T-helper 2 cell treated with Interferon-gamma antibody and Interleukin-4, amounts not matched to agents 5 μg/mL and 100 μg/mL, for 36 hours (primary cell): Measurements from ENCODE around the gene MBNL2.

Experiments used
- DNase-seq: peaks from one replicate; pipeline ENCODE4 v3.0.0; 2021; ENCODE audit warnings: low spot score
- H3K27ac Mint-ChIP-seq: one replicate; pipeline ENCODE4 v1.8.0; 2021; ENCODE audit warnings: mild to moderate bottlenecking, mixed read lengths
- H3K27me3 Mint-ChIP-seq: one replicate; pipeline ENCODE4 v1.8.0; 2021; ENCODE audit warnings: low read depth, mixed read lengths
- H3K36me3 Mint-ChIP-seq: one replicate; pipeline ENCODE4 v1.8.0; 2021; ENCODE audit warnings: low read depth, mixed read lengths
- H3K4me1 Mint-ChIP-seq: one replicate; pipeline ENCODE4 v1.8.0; 2021; ENCODE audit warnings: low read depth, mixed read lengths
- H3K4me3 Mint-ChIP-seq: one replicate; pipeline ENCODE4 v1.8.0; 2022; ENCODE audit warnings: mild to moderate bottlenecking, moderate library complexity, mixed read lengths
- H3K9me3 Mint-ChIP-seq: one replicate; pipeline ENCODE4 v1.8.0; 2021; ENCODE audit warnings: mixed read lengths

The MBNL2 gene

GRCh38 chr13:97221989-97222700 is at the start of gene MBNL2:
TSS of gene MBNL2 (plus strand) at chr13:97222333. CDS start at chr13:97276236, 53,903 bp downstream.
- Mint-ChIP-seq H3K27me3 (no peaks in the 10 kb centered on the region), H3K36me3 (peaks cover 5% of the 10 kb centered on the region), H3K4me3 (peak within 1 kb of the TSS; percentile 94), H3K9me3 (no peaks in the 10 kb centered on the region), H3K4me1 (peaks cover 51% of the 10 kb centered on the region), H3K27ac (peak within 1 kb of the TSS; percentile 93)
- DNase-seq = peak; percentile 84

- Mint-ChIP-seq H3K36me3 (no peaks in the 10 kb centered on the region), H3K27ac (no peak overlapping the region), H3K4me1 (peaks cover 3% of the 10 kb centered on the region), H3K27me3 (peaks cover 15% of the 10 kb centered on the region), H3K4me3 (no peak overlapping the region), H3K9me3 (peaks cover 13% of the 10 kb centered on the region)
- DNase-seq = no peak
Measured at GRCh38 chr13:97174638-97175037, 47.5 kb upstream of the MBNL2 start.

GRCh38 chr13:97175041-97175440 is 47.1 kb upstream of the MBNL2 start:
- DNase-seq = no peak
- Mint-ChIP-seq H3K9me3 (peaks cover 13% of the 10 kb centered on the region), H3K27me3 (peaks cover 18% of the 10 kb centered on the region), H3K27ac (no peak overlapping the region), H3K4me3 (no peak overlapping the region), H3K4me1 (peaks cover 3% of the 10 kb centered on the region), H3K36me3 (no peaks in the 10 kb centered on the region)

DNA sequence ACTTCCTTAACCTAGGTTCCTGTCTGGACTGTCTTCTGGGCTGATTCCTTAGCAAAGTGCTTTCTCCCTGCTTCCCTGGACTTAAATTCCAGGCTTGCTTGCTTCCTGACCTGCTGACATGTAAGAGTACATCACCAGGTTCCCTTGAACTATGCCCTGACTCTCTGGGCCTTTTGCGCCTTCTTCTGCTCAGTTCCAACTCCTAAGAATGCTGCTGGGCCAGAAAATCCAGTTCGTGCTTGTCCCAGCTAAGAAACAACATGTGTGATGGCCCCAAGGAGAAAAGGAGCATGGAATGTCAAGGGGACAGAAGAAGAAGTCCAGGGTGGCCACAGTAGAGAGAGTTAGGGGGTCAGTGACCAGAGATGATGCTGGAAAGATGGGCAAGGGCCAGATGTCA is 42.6 kb upstream of the MBNL2 start:
- H3K36me3 Mint-ChIP-seq = no peaks in the 10 kb centered on the region
- peaks cover 33% of the 10 kb centered on the region for H3K27me3 Mint-ChIP-seq
- H3K4me3 Mint-ChIP-seq = no peak overlapping the region
- H3K9me3 Mint-ChIP-seq = peaks cover 8% of the 10 kb centered on the region
- H3K4me1 Mint-ChIP-seq = peaks cover 3% of the 10 kb centered on the region
- no peak overlapping the region for H3K27ac Mint-ChIP-seq
- no peak for DNase-seq

- H3K27ac Mint-ChIP-seq = no peak overlapping the region
- H3K36me3 Mint-ChIP-seq = no peaks in the 10 kb centered on the region
- H3K4me3 Mint-ChIP-seq = no peak overlapping the region
- no peaks in the 10 kb centered on the region for H3K9me3 Mint-ChIP-seq
- H3K27me3 Mint-ChIP-seq = peaks cover 38% of the 10 kb centered on the region
- H3K4me1 Mint-ChIP-seq = peaks cover 3% of the 10 kb centered on the region
- no peak for DNase-seq
Measured at GRCh38 chr13:97182111-97182890, 39.8 kb upstream of the MBNL2 start.

GRCh38 chr13:97185291-97185690 is 36.8 kb upstream of the MBNL2 start:
- H3K27ac Mint-ChIP-seq = no peak overlapping the region
- no peaks in the 10 kb centered on the region for H3K36me3 Mint-ChIP-seq
- DNase-seq = no peak
- no peaks in the 10 kb centered on the region for H3K9me3 Mint-ChIP-seq
- H3K4me3 Mint-ChIP-seq = no peak overlapping the region
- peaks cover 8% of the 10 kb centered on the region for H3K4me1 Mint-ChIP-seq
- peaks cover 51% of the 10 kb centered on the region for H3K27me3 Mint-ChIP-seq

GRCh38 chr13:97185751-97186150 is 36.4 kb upstream of the MBNL2 start:
- no peaks in the 10 kb centered on the region for H3K9me3 Mint-ChIP-seq
- H3K27ac Mint-ChIP-seq = no peak overlapping the region
- H3K4me3 Mint-ChIP-seq = no peak overlapping the region
- H3K27me3 Mint-ChIP-seq = peaks cover 51% of the 10 kb centered on the region
- DNase-seq = no peak
- H3K4me1 Mint-ChIP-seq = peaks cover 8% of the 10 kb centered on the region
- no peaks in the 10 kb centered on the region for H3K36me3 Mint-ChIP-seq

DNA sequence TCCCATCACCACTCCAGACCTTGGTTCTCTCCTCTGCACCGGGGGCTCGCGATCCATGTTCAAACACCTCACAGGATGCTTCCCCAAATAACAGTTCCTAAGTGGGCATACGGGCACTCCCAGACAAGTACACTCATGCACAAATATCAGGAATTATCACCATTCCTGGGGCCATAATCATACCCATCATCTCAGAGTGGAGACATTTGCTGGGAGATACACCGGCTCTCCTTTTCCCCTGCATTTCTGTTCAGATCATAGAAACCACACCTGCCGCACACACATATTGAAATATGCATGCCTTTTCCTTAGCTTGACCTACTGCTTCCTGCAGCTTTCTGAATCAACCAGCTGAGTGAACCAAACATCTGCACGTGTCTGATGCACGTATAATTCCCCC is 33.9 kb upstream of the MBNL2 start:
- H3K27me3 Mint-ChIP-seq = peaks cover 40% of the 10 kb centered on the region
- peaks cover 9% of the 10 kb centered on the region for H3K4me1 Mint-ChIP-seq
- no peaks in the 10 kb centered on the region for H3K9me3 Mint-ChIP-seq
- no peak for DNase-seq
- no peak overlapping the region for H3K27ac Mint-ChIP-seq
- no peak overlapping the region for H3K4me3 Mint-ChIP-seq
- no peaks in the 10 kb centered on the region for H3K36me3 Mint-ChIP-seq

GRCh38 chr13:97189928-97190327 is 32.2 kb upstream of the MBNL2 start:
- Mint-ChIP-seq H3K4me3 (no peak overlapping the region), H3K4me1 (peaks cover 15% of the 10 kb centered on the region), H3K27me3 (peaks cover 28% of the 10 kb centered on the region), H3K9me3 (no peaks in the 10 kb centered on the region), H3K27ac (no peak overlapping the region), H3K36me3 (no peaks in the 10 kb centered on the region)
- no peak for DNase-seq

GRCh38 chr13:97191142-97191541 is 31.0 kb upstream of the MBNL2 start:
- Mint-ChIP-seq H3K27ac (no peak overlapping the region), H3K36me3 (no peaks in the 10 kb centered on the region), H3K27me3 (peaks cover 30% of the 10 kb centered on the region), H3K4me3 (no peak overlapping the region), H3K4me1 (peaks cover 15% of the 10 kb centered on the region), H3K9me3 (no peaks in the 10 kb centered on the region)
- DNase-seq = no peak

DNA sequence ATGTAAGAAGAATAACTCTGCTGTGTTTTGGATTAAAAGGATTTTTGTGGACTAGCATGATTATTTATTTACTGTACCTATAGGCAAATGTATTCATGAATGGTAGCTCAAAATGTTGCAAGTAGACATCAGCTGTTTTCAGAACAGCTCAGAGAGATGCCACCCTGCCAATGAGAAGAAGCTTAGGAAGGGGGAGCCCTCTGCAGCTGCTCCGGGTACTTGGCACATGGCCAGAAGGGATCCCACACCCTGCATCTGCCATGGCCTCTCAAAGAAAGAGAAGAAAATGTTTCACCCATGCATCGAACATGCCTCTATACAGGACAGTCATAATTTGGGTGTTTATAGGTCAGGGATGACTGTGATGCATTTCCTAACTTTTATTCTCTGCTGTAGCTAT is 30.5 kb upstream of the MBNL2 start:
- H3K4me3 Mint-ChIP-seq = no peak overlapping the region
- no peaks in the 10 kb centered on the region for H3K36me3 Mint-ChIP-seq
- no peak overlapping the region for H3K27ac Mint-ChIP-seq
- peaks cover 33% of the 10 kb centered on the region for H3K27me3 Mint-ChIP-seq
- DNase-seq = no peak
- peaks cover 15% of the 10 kb centered on the region for H3K4me1 Mint-ChIP-seq
- H3K9me3 Mint-ChIP-seq = no peaks in the 10 kb centered on the region

DNA sequence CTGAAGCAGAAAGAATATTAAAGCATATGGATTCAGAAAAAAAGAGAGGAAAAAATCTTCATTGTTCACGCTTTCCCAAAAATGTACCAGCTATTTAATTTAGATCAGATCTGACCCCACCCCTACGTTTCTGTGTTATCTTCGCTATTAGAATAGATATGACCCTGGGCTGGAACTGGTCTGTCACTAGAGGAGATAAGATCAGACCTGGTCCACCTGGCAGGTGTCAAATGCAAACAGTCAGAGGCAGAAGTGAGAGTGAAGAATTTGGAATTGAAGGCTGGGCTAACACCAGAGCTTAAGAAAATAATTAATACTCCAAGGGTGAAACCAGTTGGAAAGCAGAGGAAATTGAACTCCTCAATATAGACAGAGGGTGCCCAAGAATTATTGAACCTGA is 30.0 kb upstream of the MBNL2 start:
- no peak overlapping the region for H3K27ac Mint-ChIP-seq
- peaks cover 30% of the 10 kb centered on the region for H3K27me3 Mint-ChIP-seq

GRCh38 chr13:97193577-97193976 is 28.6 kb upstream of the MBNL2 start:
- Mint-ChIP-seq H3K4me3 (no peak overlapping the region), H3K27ac (no peak overlapping the region), H3K36me3 (no peaks in the 10 kb centered on the region), H3K4me1 (peaks cover 10% of the 10 kb centered on the region), H3K27me3 (peaks cover 27% of the 10 kb centered on the region), H3K9me3 (no peaks in the 10 kb centered on the region)
- DNase-seq = no peak

More for the DNA sequence above, 30.0 kb upstream of the MBNL2 start:
- Mint-ChIP-seq H3K9me3 (no peaks in the 10 kb centered on the region), H3K4me3 (no peak overlapping the region), H3K36me3 (no peaks in the 10 kb centered on the region), H3K4me1 (peaks cover 15% of the 10 kb centered on the region)
- no peak for DNase-seq

DNA sequence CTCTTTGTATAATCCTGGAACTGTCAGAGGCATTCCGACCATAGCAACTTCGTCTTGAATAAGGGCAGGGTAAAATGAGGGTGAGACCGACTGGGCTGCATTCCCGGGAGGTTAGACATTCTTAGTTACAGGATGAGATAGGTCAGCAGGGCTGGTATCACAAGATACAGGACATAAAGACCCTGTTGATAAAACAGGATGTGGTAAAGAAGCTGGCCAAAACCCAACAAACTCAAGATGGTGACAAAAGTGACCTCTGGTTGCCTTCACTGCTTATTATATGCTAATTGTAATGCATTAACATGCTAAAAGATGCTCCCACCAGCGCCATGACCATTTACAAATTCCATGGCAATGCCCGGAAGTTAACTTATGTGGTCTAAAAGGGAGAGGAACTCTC is 27.7 kb upstream of the MBNL2 start:
- DNase-seq = no peak
- Mint-ChIP-seq H3K27me3 (peaks cover 24% of the 10 kb centered on the region), H3K27ac (no peak overlapping the region), H3K9me3 (no peaks in the 10 kb centered on the region), H3K4me1 (peaks cover 7% of the 10 kb centered on the region), H3K4me3 (no peak overlapping the region), H3K36me3 (no peaks in the 10 kb centered on the region)
